Superior temporal gyrus (tissue), 1 donor: ENCODE results near the gene DPP3.

Source experiments
- DNase-seq: peaks from one replicate; pipeline ENCODE4 v3.0.0-alpha.2; 2016; ENCODE audit errors: extremely low spot score

The DPP3 gene

GRCh38 chr11:66556086-66556485, 75.9 kb downstream of the DPP3 start:
- no peak for DNase-seq

- no peak for DNase-seq
These were observed 77.6 kb downstream of the DPP3 start for GRCh38 chr11:66557733-66558326.
